PC-9 (cell line): ENCODE results near the gene TENM4. TPM values are rescaled to one million over a fixed set of nuclear protein-coding genes. Genes with fewer than 3 reads are reported as not detected.

Experiments used
- BruUV-seq: library from RNA; stranded (reverse); fragments of 400-500 nt; replicated peaks from 2 replicates; lab custom pipeline; 2021; lab: Mats Ljungman, UMichigan
- CTCF ChIA-PET: fragments of 300-600 bp; sonication (Branson Sonifier 250); formaldehyde crosslinking; loops from one replicate; lab custom pipeline; 2022; ENCODE audit warnings: antibody characterized with exemption; lab: Charles Lee
- POLR2A ChIA-PET: fragments of 300-600 bp; sonication (Branson Sonifier 250); formaldehyde crosslinking; loops from one replicate; lab custom pipeline; 2022; ENCODE audit warnings: antibody characterized with exemption; ENCODE audit not compliant: unreplicated experiment; lab: Charles Lee
- DNase-seq, 2 experiments: peaks; one replicate each; pipeline versions ENCODE4 v3.0.0 to v3.0.0-alpha.2; 2015 to 2022; ENCODE audit warnings: mixed read lengths in 1 of 2
- H2AFZ ChIP-seq: fragments of 200-600 bp; sonication (generic); 2 replicates; pipeline ENCODE4 v1.8.1; 2017; ENCODE audit warnings: antibody characterized with exemption
- H3F3A ChIP-seq: fragments of 200-600 bp; sonication (generic); 2 replicates; pipeline ENCODE4 v1.8.1; 2017; ENCODE audit warnings: antibody characterized with exemption, mild to moderate bottlenecking, low read depth; ENCODE audit not compliant: insufficient read depth
- H3K27ac ChIP-seq: fragments of 200-600 bp; sonication (generic); 2 replicates; pipeline ENCODE4 v1.6.1; 2016; ENCODE audit warnings: mixed run types
- H3K27me3 ChIP-seq: fragments of 200-600 bp; sonication (generic); 2 replicates; pipeline ENCODE4 v1.6.1; 2016; ENCODE audit warnings: low read depth, mixed run types; ENCODE audit not compliant: insufficient read depth
- H3K36me3 ChIP-seq: fragments of 200-600 bp; sonication (generic); 2 replicates; pipeline ENCODE4 v1.6.1; 2016; ENCODE audit warnings: low read depth, mixed run types
- H3K4me1 ChIP-seq: fragments of 200-600 bp; sonication (generic); replicated peaks from 2 replicates; pipeline ENCODE4 v1.6.1; 2016; ENCODE audit warnings: mixed run types; ENCODE audit not compliant: insufficient read depth
- H3K4me2 ChIP-seq: fragments of 200-600 bp; sonication (generic); 2 replicates; pipeline ENCODE4 v1.6.1; 2017; ENCODE audit warnings: mixed run types
- H3K4me3 ChIP-seq: fragments of 200-600 bp; sonication (generic); 2 replicates; pipeline ENCODE4 v1.6.1; 2016; ENCODE audit warnings: mixed run types
- H3K79me2 ChIP-seq: fragments of 200-600 bp; sonication (generic); 2 replicates; pipeline ENCODE4 v1.6.1; 2017; ENCODE audit warnings: low read depth, mixed run types
- H3K9me2 ChIP-seq: fragments of 200-600 bp; sonication (generic); 2 replicates; pipeline ENCODE4 v1.8.1; 2017; ENCODE audit warnings: mild to moderate bottlenecking; ENCODE audit not compliant: insufficient read depth
- H3K9me3 ChIP-seq: fragments of 200-600 bp; sonication (generic); 2 replicates; pipeline ENCODE4 v1.8.1; 2016; ENCODE audit warnings: low read depth; ENCODE audit not compliant: insufficient read depth
- H4K20me1 ChIP-seq: fragments of 200-600 bp; sonication (generic); 2 replicates; pipeline ENCODE4 v1.8.1; 2017; ENCODE audit not compliant: insufficient read depth
- CTCF ChIP-seq: fragments of 200-600 bp; sonication (generic); conservative IDR thresholded peaks from 2 replicates; pipeline ENCODE4 v1.6.1; 2017; ENCODE audit warnings: mixed run types, antibody characterized with exemption, mild to moderate bottlenecking, moderate library complexity
- EZH2 ChIP-seq: fragments of 200-600 bp; sonication (generic); IDR thresholded peaks from 2 replicates; pipeline ENCODE4 v1.8.0; 2017; ENCODE audit warnings: antibody characterized with exemption, low read depth
- intact Hi-C: fragments of 100-400 bp; cut with micrococcal nuclease; formaldehyde crosslinking; loops from one replicate; pipeline ENCODE4 v1.10.0; 2022; ENCODE audit not compliant: unreplicated experiment
- total RNA-seq: library from RNA; stranded (reverse); gene quantifications from 2 replicates; pipeline ENCODE4 v1.2.3, GENCODE V29; 2021

Gene TENM4
- total RNA-seq, 1 experiment from 2014 or later, result not detected

- intact Hi-C loops, result no loop called here
- CTCF ChIA-PET, result no interaction called here
Observed at GRCh38 chr11:79147731-79148130, 293.1 kb downstream of the TENM4 start.

GRCh38 chr11:79147011-79147410 is 293.8 kb downstream of the TENM4 start:
- no peak overlapping the region for H2AFZ ChIP-seq
- H3K9me3 ChIP-seq, result no peaks in the 10 kb centered on the region; the same call in 1 of the 2 replicates
- no peak overlapping the region for H3K27ac ChIP-seq
- CTCF ChIA-PET, result no interaction called here
- POLR2A ChIA-PET, result no interaction called here
- H3K4me3 ChIP-seq, result no peak overlapping the region
- DNase-seq, result no peak
- no peaks in the 10 kb centered on the region for H4K20me1 ChIP-seq
- intact Hi-C loops, result no loop called here
- H3K36me3 ChIP-seq, result no peaks in the 10 kb centered on the region
- H3K4me1 ChIP-seq, result no peaks in the 10 kb centered on the region
- no peaks in the 10 kb centered on the region for H3F3A ChIP-seq
- H3K79me2 ChIP-seq, result no peaks in the 10 kb centered on the region
- no peaks in the 10 kb centered on the region for H3K27me3 ChIP-seq
- TF ChIP-seq CTCF (no peak), EZH2 (no peak)
- H3K9me2 ChIP-seq, result no peaks in the 10 kb centered on the region; the same call in 1 of the 2 replicates
- BruUV-seq, result no TSS peak
- H3K4me2 ChIP-seq, result no peak overlapping the region

More at GRCh38 chr11:79147731-79148130, 293.1 kb downstream of the TENM4 start:
- Histone ChIP-seq H3K9me3 (no peaks in the 10 kb centered on the region; the same call in 1 of the 2 replicates), H3K27ac (no peak overlapping the region), H3K9me2 (no peaks in the 10 kb centered on the region; the same call in 1 of the 2 replicates), H3K27me3 (peaks cover 5% of the 10 kb centered on the region; the same call in 1 of the 2 replicates), H3K4me2 (no peak overlapping the region), H3K79me2 (no peaks in the 10 kb centered on the region), H4K20me1 (no peaks in the 10 kb centered on the region), H2AFZ (no peak overlapping the region), H3K4me3 (no peak overlapping the region), H3K4me1 (no peaks in the 10 kb centered on the region), H3F3A (no peaks in the 10 kb centered on the region), H3K36me3 (no peaks in the 10 kb centered on the region)
- no TSS peak for BruUV-seq
- DNase-seq, result no peak
- POLR2A ChIA-PET, result no interaction called here
- TF ChIP-seq EZH2 (no peak), CTCF (no peak)

GRCh38 chr11:79139900-79140299 is 300.9 kb downstream of the TENM4 start:
- Histone ChIP-seq H3K27me3 (no peaks in the 10 kb centered on the region), H3K27ac (no peak overlapping the region), H2AFZ (no peak overlapping the region), H3K4me3 (no peak overlapping the region), H3K36me3 (no peaks in the 10 kb centered on the region), H3K9me2 (no peaks in the 10 kb centered on the region; the same call in 1 of the 2 replicates), H3K4me1 (no peaks in the 10 kb centered on the region), H3K4me2 (no peak overlapping the region), H3K9me3 (no peaks in the 10 kb centered on the region), H3K79me2 (no peaks in the 10 kb centered on the region), H3F3A (no peaks in the 10 kb centered on the region), H4K20me1 (no peaks in the 10 kb centered on the region)
- intact Hi-C loops, result no loop called here
- TF ChIP-seq EZH2 (no peak), CTCF (no peak)
- BruUV-seq, result no TSS peak
- DNase-seq, result no peak
- ChIA-PET CTCF (no interaction called here), POLR2A (no interaction called here)
